VCaP (cell line): ENCODE measurements around the gene SYNGR2.

Experiments
- H3K27ac ChIP-seq: fragments of 450-650 bp; 2 replicates; pipeline ENCODE4 v1.5.1; 2017
- CTCF ChIP-seq: fragments of 450-650 bp; conservative IDR thresholded peaks from 2 replicates; pipeline ENCODE4 v1.5.1; 2017; ENCODE audit warnings: mild to moderate bottlenecking, moderate library complexity

SYNGR2 gene

GRCh38 chr17:78196716-78197115 is 28.3 kb downstream of the SYNGR2 start:
- peak overlapping the region; percentile 99 for H3K27ac ChIP-seq
- no peak for TF ChIP-seq CTCF

GRCh38 chr17:78197147-78197832 is 28.9 kb downstream of the SYNGR2 start:
- TF ChIP-seq CTCF: no peak
- peak overlapping the region; percentile 99 for H3K27ac ChIP-seq

DNA sequence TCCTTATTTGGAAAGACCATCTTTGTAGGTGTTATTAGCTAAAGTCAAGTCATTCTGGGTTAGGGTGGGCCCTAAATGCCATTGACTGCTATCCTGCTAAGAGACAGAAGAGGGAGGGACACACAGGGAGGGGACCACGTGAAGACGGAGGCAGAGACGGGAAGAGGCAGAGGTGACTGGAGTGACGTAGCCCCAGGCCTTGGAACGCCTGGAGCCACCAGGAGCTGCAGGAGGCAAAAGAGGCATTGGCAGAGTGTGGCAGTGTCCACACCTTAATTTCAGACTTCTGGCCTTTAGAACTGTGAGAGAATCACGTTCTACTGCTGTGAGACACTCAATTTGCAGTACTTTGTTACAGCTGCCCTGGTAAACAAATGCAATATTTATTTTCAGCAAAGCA is 32.1 kb downstream of the SYNGR2 start:
- TF ChIP-seq CTCF: no peak
- H3K27ac ChIP-seq: peak overlapping the region; percentile 99

GRCh38 chr17:78202666-78203065 is 34.3 kb downstream of the SYNGR2 start:
- no peak for TF ChIP-seq CTCF
- H3K27ac ChIP-seq: no peak overlapping the region

DNA sequence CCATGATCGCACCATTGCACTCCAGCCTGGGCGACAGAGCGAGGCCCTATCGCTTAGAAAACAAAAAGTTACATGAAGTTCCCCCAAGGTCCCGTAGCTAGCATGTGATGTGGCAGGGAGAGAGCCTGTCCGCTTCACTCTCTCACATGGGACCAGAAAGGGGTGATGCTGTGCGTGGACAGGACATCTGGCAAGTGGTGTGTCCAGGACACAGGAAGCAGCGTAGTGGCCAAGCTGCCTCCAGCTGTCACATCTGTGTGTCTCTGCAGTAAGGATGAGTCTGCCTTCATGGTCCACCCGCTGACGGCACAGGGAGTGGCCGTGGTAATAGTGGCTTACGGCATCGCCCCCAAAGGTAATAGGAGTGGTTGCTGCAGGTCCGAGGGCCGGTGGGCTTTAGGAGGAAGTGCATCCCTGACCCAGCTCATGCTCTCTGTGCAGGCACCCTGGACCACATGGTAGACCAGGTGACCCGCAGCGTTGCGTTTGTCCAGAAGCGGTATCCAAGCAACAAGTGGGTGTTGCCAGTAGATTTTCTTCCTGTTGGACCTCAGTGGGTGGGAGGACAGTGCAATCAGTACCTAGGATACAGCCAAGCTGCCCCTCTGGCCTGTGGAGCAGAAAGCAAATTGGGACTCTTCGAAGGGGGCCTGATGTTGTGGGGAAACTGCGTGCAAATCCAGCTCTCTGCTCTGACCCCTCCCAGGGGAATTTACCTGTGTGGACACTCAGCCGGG is 36.2 kb downstream of the SYNGR2 start:
- H3K27ac ChIP-seq: no peak overlapping the region
- no peak for TF ChIP-seq CTCF

- H3K27ac ChIP-seq: no peak overlapping the region
- no peak for TF ChIP-seq CTCF
These were observed 36.9 kb downstream of the SYNGR2 start for GRCh38 chr17:78205124-78205775.

DNA sequence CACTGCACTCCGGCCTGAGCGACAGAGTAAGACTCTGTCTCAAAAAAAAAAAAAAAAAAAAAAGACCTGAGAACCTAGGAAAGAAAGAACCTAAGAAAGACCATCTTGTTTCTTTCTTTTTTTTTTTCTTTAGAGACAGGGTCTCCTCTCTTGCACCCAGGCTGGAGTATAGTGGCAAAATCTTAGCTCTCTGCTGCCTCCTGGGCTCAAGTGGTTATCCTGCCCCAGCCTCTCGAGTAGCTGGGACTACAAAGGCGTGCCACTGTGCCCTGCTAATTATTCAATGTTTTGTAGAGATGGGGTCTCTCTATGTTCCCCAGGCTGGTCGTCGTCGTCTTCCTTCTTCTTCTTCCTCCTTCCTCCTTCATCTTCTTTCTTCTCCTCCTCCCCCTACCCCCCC is 37.9 kb downstream of the SYNGR2 start:
- 0 out of 2 replicates have a peak, but pooled peaks have one; percentile 10 for TF ChIP-seq CTCF
- no peak overlapping the region for H3K27ac ChIP-seq
